HG03025 (cell line): ENCODE results near the gene ADCY2.

Source experiments
- ATAC-seq: cut with Tn5 transposase; IDR thresholded peaks from one replicate; pipeline ENCODE4 v1.9.1; 2021; ENCODE audit warnings: mild to moderate bottlenecking, moderate library complexity; ENCODE audit not compliant: unreplicated experiment, low FRiP score

ADCY2 gene

DNA sequence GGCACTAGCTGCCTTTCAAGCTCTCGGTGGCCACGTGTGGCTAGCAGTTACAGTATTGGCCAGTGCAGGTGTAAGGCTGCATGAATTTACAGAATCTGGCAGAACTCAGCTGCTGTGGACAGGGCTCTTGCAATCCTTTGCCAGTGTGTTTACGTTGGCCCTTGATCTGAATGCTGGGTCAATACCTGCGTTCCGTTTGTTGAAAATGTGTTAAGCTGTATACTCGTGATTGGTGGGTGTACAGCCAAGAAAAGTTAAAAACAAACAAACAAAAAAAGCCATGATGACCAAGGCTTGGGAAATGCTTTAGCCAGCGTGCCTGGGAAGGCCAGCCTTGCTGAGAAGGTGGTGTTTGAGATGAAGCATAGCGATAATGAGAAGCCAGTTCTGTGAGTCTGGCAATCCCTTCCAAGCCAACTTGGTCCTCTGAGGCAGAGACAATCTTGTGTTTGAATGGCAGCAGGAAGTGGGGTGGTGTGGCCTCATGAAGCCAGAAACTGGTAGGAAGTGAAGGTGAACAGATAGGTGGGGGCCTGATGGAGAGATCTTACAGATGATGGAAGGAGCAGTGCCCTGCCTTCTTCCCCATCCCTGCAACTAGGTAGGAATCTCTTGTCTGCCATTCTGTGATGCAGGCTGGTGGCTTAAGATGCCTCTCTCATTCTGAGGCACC lies 455.8 kb downstream of the ADCY2 start:
- ATAC-seq = no peak

DNA sequence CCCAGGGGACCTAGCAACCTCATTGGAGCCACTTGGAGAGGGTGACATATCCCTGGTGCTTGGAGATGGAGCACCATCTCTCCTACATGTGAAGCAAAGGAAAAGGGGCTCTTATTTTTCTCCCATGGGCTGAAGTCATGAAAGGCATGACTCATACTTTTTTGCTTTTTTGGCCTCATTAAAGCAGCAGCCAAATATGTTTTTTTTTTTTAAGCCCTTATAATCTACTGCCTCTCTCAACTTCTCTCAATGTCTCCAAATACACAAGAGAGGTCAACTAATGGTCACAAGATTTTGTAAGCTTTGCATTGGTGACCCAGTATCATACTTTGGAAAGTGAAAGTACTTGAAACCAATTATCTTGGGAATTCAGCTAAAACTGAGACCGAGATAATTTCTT lies 456.6 kb downstream of the ADCY2 start:
- no peak for ATAC-seq

GRCh38 chr5:7852988-7853387 lies 457.1 kb downstream of the ADCY2 start:
- no peak for ATAC-seq

GRCh38 chr5:7855611-7856010 lies 459.7 kb downstream of the ADCY2 start:
- ATAC-seq = no peak

DNA sequence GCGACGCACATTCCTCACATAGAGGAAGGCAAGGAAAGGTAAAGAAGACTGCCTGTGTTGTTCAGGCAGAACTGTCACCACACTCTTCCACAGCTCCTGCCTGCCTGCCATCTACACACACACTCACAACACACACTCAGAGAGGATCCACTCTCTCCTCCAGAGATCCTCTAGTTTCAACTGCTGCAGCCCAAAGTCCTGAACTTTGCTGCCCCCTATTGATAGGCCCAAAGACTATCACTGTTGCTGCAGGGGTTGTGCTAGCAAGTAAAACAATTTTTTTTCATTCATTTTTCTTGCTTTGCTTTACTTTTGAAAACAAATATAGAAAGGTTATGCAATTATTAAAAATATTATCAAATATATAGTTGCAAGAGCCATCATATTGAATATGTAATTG lies 460.9 kb downstream of the ADCY2 start:
- no peak for ATAC-seq

GRCh38 chr5:7857361-7857760 lies 461.4 kb downstream of the ADCY2 start:
- no peak for ATAC-seq

DNA sequence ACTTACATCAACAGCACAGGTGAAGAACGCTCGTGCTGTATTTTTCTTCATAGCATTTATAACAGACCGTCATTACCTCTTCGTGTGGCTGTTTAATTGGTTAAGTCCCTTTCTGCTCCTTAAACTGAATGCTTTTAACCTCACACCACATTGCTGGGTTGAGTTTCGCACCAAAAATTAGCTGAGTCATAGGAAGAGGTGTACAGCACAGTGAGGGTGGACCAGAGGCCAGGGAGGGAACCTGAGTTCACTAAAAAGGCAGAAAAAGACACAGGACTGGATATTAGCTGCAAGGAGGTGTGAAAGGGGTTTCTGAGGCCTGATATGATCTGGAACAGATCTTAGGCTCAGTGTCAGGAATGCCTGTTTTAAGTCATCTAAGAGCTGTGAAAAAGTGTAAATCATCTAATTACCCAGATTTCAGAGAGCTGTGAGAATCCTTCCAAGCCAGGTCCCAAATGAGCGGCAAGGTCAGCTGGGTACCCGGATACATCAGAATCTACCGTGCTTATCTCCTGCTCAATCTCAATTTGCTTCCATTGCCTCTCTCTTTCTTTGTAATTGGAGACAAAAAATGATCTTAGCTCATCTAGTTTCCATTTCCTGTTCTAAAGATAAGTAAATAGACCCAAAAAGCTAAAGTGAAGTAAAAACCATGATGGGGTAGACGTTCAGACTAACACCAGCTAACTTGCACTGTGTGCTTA lies 462.1 kb downstream of the ADCY2 start:
- ATAC-seq = no peak

- ATAC-seq = no peak
Observed at GRCh38 chr5:7866196-7866595, 470.3 kb downstream of the ADCY2 start.

GRCh38 chr5:7867260-7867659 lies 471.3 kb downstream of the ADCY2 start:
- no peak for ATAC-seq

GRCh38 chr5:7868427-7868772 lies 472.5 kb downstream of the ADCY2 start:
- no peak for ATAC-seq

DNA sequence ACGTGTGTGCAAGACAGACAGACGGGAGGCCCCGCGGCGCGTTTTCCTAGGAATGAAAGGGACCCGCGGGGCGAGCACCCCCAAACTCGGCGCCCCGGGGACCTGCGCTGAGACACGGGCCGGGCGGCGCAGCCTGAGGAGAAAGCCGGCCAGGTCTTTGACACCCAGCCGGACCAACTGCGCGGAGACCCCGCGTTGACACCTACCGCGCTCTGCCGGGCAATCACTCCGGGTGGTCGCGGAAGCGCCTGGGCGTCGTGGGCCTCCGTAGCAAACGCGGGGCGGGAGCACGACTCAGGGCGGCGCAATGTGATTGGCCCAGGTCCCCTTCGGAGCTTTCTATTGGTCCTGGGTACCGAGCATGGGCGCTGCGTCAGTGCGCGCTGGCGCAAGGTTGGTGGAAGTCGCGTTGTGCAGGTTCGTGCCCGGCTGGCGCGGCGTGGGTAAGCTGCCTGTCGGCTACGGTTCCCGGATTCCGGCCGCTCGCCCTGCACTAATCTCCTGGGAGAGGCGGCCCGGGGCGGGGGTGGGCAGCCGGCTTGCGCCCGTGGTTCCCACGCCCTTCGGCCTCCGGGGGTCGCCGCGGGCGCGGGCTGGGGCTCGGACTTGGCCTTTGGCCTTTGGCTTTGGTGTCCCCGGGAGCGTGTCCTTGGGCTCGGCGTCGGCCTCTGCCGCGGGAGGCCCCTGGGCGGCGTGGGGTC lies 473.0 kb downstream of the ADCY2 start, which contains the start of the genes FASTKD3 and MTRR:
FASTKD3 (minus strand) TSS at position 259 of the 701 bp plus-strand sequence. CDS start 948 bp downstream, outside the sequence.
MTRR (plus strand) TSS at position 376 of the 701 bp plus-strand sequence. CDS start 1,647 bp downstream, outside the sequence.
- ATAC-seq = peak; percentile 96

GRCh38 chr5:7869474-7870136 lies 473.7 kb downstream of the ADCY2 start:
- ATAC-seq = peak; percentile 28

DNA sequence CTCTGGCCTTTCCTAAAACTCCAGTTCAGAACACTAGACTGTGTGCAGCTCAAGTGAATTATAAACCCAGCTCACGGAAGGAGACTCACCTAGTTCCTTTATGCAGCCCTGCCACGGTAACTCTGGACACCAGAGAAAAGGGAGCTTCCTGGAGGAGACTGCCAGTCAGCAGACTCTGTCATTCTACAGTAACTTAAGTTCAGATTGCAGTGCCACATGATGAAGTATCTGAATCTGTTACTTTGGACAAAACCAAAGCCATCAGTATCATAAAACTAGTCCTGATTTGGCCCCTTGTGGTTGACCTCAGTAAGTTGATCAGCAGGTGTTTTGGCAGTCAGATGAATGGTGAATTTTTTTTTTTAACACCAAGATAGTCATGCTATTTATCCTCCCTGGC lies 475.7 kb downstream of the ADCY2 start:
- no peak for ATAC-seq

DNA sequence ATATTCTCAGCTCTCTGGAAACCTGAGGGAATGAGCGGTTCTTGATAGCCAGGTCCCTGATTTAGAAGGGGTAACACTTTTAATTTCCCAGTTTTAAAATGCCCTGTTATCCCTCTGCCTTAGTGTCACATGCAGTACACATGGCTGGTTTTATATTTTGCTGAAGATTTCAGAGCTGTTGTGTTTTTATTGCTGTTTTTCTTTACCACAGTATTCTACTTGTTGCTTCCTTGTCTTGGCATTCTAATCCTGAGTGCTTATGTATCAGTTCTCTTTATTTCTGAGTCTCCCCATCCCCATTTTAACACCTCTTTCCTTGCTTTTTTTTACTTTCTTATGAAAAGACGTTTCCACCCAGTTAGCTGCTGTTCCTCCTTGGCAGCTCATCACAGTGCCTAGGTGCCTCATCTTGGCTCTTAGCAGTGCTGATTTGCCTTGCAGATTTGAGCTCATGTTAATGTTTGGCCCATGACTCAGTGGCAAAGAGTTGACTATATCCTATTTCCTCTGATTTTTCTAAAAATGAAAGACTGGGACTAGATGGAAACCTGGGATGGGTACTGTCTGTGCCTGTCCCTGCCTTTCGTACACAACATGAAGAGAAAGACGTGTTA lies 476.7 kb downstream of the ADCY2 start:
- ATAC-seq = no peak

- ATAC-seq = peak; percentile 25
Observed at GRCh38 chr5:7873216-7873615, 477.3 kb downstream of the ADCY2 start.

DNA sequence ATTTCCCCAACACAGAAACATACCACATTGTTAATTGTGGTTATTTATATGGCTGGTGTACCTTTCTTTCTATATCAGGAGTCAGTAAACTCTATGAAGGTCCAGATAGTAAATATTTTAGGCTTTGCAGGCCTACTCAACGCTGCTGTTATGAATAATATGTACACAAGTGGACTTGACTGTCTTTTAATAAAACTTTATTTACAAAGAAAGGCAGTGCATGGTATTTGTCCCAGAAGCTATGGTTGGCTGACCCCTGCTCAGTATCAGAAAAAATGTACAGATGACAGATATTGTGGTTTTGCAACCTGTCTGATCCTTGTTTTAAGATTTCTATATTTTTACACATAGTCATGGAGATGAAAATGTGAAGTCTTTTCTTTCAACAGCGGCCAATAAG lies 478.7 kb downstream of the ADCY2 start:
- ATAC-seq = no peak

DNA sequence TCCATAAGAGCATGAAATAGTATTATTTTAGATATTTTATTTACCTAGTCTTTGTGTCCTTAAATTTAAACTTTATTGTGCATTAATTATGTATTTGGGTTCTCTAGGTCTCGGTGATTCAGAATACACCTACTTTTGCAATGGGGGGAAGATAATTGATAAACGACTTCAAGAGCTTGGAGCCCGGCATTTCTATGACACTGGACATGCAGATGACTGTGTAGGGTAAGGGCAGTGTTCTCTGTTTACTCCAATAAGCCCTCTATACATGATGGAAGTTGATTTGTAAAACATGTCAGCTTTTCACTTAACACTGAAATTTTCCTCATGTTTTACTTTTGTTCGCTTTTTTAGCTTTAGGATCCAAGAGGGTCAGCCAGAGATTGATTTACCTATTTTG lies 479.2 kb downstream of the ADCY2 start:
- no peak for ATAC-seq

DNA sequence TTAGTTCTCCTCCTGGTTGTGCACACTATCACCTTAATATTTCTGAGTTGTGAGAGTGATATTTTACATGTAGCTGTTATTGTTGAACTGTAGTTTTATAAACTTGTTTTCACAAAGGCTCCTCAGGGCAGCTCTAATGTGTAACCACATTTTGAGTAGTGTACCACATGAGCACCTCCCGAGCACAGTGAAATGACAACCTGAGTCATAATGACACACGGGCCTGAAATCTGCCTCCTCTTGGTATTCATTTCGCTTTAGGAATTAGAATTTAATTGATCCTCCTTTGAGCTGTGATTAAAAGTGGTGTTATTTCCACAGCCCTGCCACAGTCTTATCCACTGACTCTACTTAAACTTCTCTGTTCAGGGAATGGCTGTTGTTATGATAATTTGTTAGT lies 480.9 kb downstream of the ADCY2 start:
- ATAC-seq = peak; percentile 29

DNA sequence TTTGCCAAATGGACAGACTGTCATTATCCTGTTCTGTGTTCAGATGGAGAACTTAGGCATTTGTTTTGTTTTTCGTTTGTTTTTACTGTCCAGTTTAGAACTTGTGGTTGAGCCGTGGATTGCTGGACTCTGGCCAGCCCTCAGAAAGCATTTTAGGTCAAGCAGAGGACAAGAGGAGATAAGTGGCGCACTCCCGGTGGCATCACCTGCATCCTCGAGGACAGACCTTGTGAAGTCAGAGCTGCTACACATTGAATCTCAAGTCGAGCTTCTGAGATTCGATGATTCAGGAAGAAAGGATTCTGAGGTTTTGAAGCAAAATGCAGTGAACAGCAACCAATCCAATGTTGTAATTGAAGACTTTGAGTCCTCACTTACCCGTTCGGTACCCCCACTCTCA lies 481.9 kb downstream of the ADCY2 start:
- no peak for ATAC-seq

- peak; percentile 94 for ATAC-seq
Observed at GRCh38 chr5:7878381-7878873, 482.5 kb downstream of the ADCY2 start.
